CD4-positive, alpha-beta T cell (primary cell): ENCODE measurements around the gene OR52I2. TPM values are rescaled to one million over a fixed set of nuclear protein-coding genes. Genes with fewer than 3 reads are reported as not detected.

ENCODE experiments used
- ATAC-seq: fragments of 200-7000 bp; cut with Tn5 transposase; one replicate; pipeline ENCODE4 v1.10.0; 2022; ENCODE audit warnings: mild to moderate bottlenecking; ENCODE audit not compliant: poor library complexity
- CTCF ChIA-PET: fragments of 350-600 bp; sonication (Branson Sonifier 250); formaldehyde crosslinking; loops from one replicate; lab custom pipeline; 2021; ENCODE audit warnings: antibody characterized with exemption, inconsistent platforms; lab: Charles Lee
- POLR2A ChIA-PET: fragments of 350-600 bp; sonication (Branson Sonifier 250); formaldehyde crosslinking; loops from one replicate; lab custom pipeline; 2021; ENCODE audit warnings: antibody characterized with exemption, inconsistent platforms; lab: Charles Lee
- DNase-seq, 14 experiments: peaks; one replicate each; pipeline ENCODE4 v3.0.0-alpha.2; 2013 to 2020; ENCODE audit warnings: mixed read lengths in 2 of 14
- H3K27ac ChIP-seq, 2 donors: one replicate each; pipeline versions ENCODE4 v1.5.1 to v1.7.0; 2013; ENCODE audit warnings: low read length in 2 of 2, low read depth in 1 of 2, mild to moderate bottlenecking in 1 of 2
- H3K27me3 ChIP-seq, 2 experiments: 1 replicate in 1 of 2; 2 replicates in 1 of 2; pipeline versions ENCODE4 v1.6.1 to v1.7.0; 2013; ENCODE audit warnings: low read length in 2 of 2, control low read depth in 1 of 2, mild to moderate bottlenecking in 1 of 2, moderate library complexity in 1 of 2; ENCODE audit not compliant: insufficient read depth in 2 of 2, control insufficient read depth in 1 of 2
- H3K36me3 ChIP-seq: one replicate; pipeline ENCODE4 v1.6.1; 2013; ENCODE audit warnings: low read length, control low read depth; ENCODE audit not compliant: insufficient read depth
- H3K4me1 ChIP-seq: one replicate; pipeline ENCODE4 v1.6.1; 2013; ENCODE audit warnings: low read length, control low read depth; ENCODE audit not compliant: insufficient read depth
- H3K4me3 ChIP-seq: one replicate; pipeline ENCODE4 v1.5.1; 2013; ENCODE audit warnings: mild to moderate bottlenecking, low read length, moderate library complexity
- H3K9me3 ChIP-seq, 2 experiments: 1 replicate in 1 of 2; 2 replicates in 1 of 2; pipeline versions ENCODE4 v1.6.1 to v1.7.0; 2013; ENCODE audit warnings: low read length in 2 of 2, mild to moderate bottlenecking in 2 of 2, control low read depth in 1 of 2, moderate library complexity in 1 of 2; ENCODE audit not compliant: control insufficient read depth in 1 of 2, insufficient read depth in 1 of 2
- H3K27ac Mint-ChIP-seq: one replicate; pipeline ENCODE4 v1.8.0; 2020; ENCODE audit warnings: mixed read lengths
- H3K27me3 Mint-ChIP-seq: one replicate; pipeline ENCODE4 v1.8.0; 2021; ENCODE audit warnings: mixed read lengths
- H3K36me3 Mint-ChIP-seq: one replicate; pipeline ENCODE4 v1.8.0; 2021; ENCODE audit warnings: low read depth, mixed read lengths
- H3K4me1 Mint-ChIP-seq: one replicate; pipeline ENCODE4 v1.8.0; 2021; ENCODE audit warnings: low read depth, mixed read lengths
- H3K4me3 Mint-ChIP-seq: one replicate; pipeline ENCODE4 v1.8.0; 2020; ENCODE audit warnings: mild to moderate bottlenecking, mixed read lengths
- H3K9me3 Mint-ChIP-seq: one replicate; pipeline ENCODE4 v1.8.0; 2020; ENCODE audit warnings: mixed read lengths
- CTCF ChIP-seq: fragments of 200-600 bp; IDR thresholded peaks from one replicate; pipeline ENCODE4 v1.8.0; 2022; ENCODE audit warnings: antibody characterized with exemption, mild to moderate bottlenecking
- intact Hi-C, 2 experiments: fragments of 100-400 bp; cut with DNase I in 1 of 2; cut with micrococcal nuclease in 1 of 2; formaldehyde crosslinking; loops; one replicate each; pipeline versions ENCODE4 v1.15.1 to v1.9.0; 2023 to 2025; cut with DNase I, micrococcal nuclease
- total RNA-seq, 174 experiments: library from RNA in 2 of 174; stranded (reverse) in 2 of 174; gene quantifications; one replicate each; pipeline ENCODE4 v1.2.3 and lab custom pipeline; 2021 to 2026

Gene OR52I2
- total RNA-seq, 2 experiments from 2014 or later, result not detected

- ATAC-seq (peak; percentile 99), DNase-seq (peak; percentile 88 to 96 (median 92))
- peak within 1 kb of the TSS; percentile 86 for H3K27ac Mint-ChIP-seq
- H3K9me3 Mint-ChIP-seq, result peaks cover 3% of the 10 kb centered on the region
- TF ChIP-seq CTCF, result no peak
- peaks cover 28% of the 10 kb centered on the region for H3K36me3 Mint-ChIP-seq
- intact Hi-C loops, result loop anchor here in 1 of 2 experiments (5.0 to 10.0 kb wide), 3 partner anchors 216 to 1629 kb away; partner anchors contain the start of genes CNGA4 and TRIM21
- ChIA-PET CTCF (interaction anchor here (1.3 kb wide), 1 partner anchor 29 kb away, joined by 5 read pairs; the partner anchor contains the start of gene OR51D1), POLR2A (interaction anchor here (0.6 to 1.5 kb wide), 4 partner anchors 29 to 1976 kb away, joined by 3 to 4 read pairs (median 3); partner anchors contain the start of genes OR51D1 and TRIM21)
- peaks cover 53% of the 10 kb centered on the region for H3K4me1 Mint-ChIP-seq
- Histone ChIP-seq H3K27me3 (no peaks in the 10 kb centered on the region), H3K4me1 (peaks cover 23% of the 10 kb centered on the region), H3K36me3 (peaks cover 23% of the 10 kb centered on the region), H3K4me3 (peak within 1 kb of the TSS; percentile 81), H3K27ac (peak within 1 kb of the TSS; percentile 74 to 79), H3K9me3 (no peaks in the 10 kb centered on the region)
- no peaks in the 10 kb centered on the region for H3K27me3 Mint-ChIP-seq
- H3K4me3 Mint-ChIP-seq, result peak within 1 kb of the TSS; percentile 87
These were observed 26.5 kb downstream of the OR52I2 start, which contains the start of gene TRIM68 for GRCh38 chr11:4607781-4608666. TRIM68 (minus strand) TSS chr11:4608231; CDS start chr11:4605504, 2,727 bp downstream.

GRCh38 chr11:4610258-4610935 lies 28.9 kb downstream of the OR52I2 start:
- Histone ChIP-seq H3K4me1 (peaks cover 23% of the 10 kb centered on the region), H3K36me3 (peaks cover under 1% of the 10 kb centered on the region), H3K9me3 (no peaks in the 10 kb centered on the region), H3K27ac (peak overlapping the region in 1 of 2 donors; percentile 53), H3K27me3 (no peaks in the 10 kb centered on the region), H3K4me3 (peak overlapping the region; percentile 35)
- no peak for TF ChIP-seq CTCF
- H3K27me3 Mint-ChIP-seq, result no peaks in the 10 kb centered on the region
- ChIA-PET CTCF (no interaction called here), POLR2A (no interaction called here)
- peak in 4 of 14 experiments; percentile 25 to 67 (median 32) for DNase-seq
- H3K36me3 Mint-ChIP-seq, result peaks cover 7% of the 10 kb centered on the region
- peak overlapping the region; percentile 86 for H3K27ac Mint-ChIP-seq
- H3K4me1 Mint-ChIP-seq, result peaks cover 53% of the 10 kb centered on the region
- no peak for ATAC-seq
- peaks cover 3% of the 10 kb centered on the region for H3K9me3 Mint-ChIP-seq
- intact Hi-C loops, result no loop called here
- peak overlapping the region; percentile 87 for H3K4me3 Mint-ChIP-seq

GRCh38 chr11:4611986-4612385 lies 30.4 kb downstream of the OR52I2 start:
- H3K4me1 Mint-ChIP-seq, result peaks cover 38% of the 10 kb centered on the region
- H3K27ac Mint-ChIP-seq, result no peak overlapping the region
- H3K9me3 ChIP-seq, result no peaks in the 10 kb centered on the region
- H3K36me3 Mint-ChIP-seq, result peaks cover 7% of the 10 kb centered on the region
- ChIA-PET CTCF (no interaction called here), POLR2A (no interaction called here)
- H3K9me3 Mint-ChIP-seq, result peaks cover 3% of the 10 kb centered on the region
- H3K4me3 ChIP-seq, result no peak overlapping the region
- no peaks in the 10 kb centered on the region for H3K36me3 ChIP-seq
- no peak overlapping the region for H3K4me3 Mint-ChIP-seq
- intact Hi-C loops, result no loop called here
- peaks cover 19% of the 10 kb centered on the region for H3K4me1 ChIP-seq
- H3K27me3 Mint-ChIP-seq, result peaks cover 9% of the 10 kb centered on the region
- H3K27ac ChIP-seq, result no peak overlapping the region
- no peak for ATAC-seq
- DNase-seq, result no peak
- H3K27me3 ChIP-seq, result no peaks in the 10 kb centered on the region
- TF ChIP-seq CTCF, result no peak
